ENCODE results near the gene MRPS10.
"Not testable (repeated sequence)": the region's sequence is repeated elsewhere in the genome, so short reads cannot be mapped to it uniquely, and the experiment has no call there.

- not testable (repeated sequence) for TF ChIP-seq CTCF, POLR2A (IDR thresholded peaks at IDR 0.05)
Observed at GRCh38 chr6:42202131-42202915, 15.3 kb downstream of the MRPS10 start.

Measured in body of pancreas (tissue), 4 donors.